NK-92 (cell line): Measurements from ENCODE around the gene ROR1.
"Not testable (repeated sequence)": the region's sequence is repeated elsewhere in the genome, so short reads cannot be mapped to it uniquely, and the experiment has no call there.

Experiments used
- DNase-seq: peaks from one replicate; lab custom pipeline; 2025; ENCODE audit not compliant: unreplicated experiment; lab: John Stamatoyannopoulos, UW

Gene ROR1

DNA sequence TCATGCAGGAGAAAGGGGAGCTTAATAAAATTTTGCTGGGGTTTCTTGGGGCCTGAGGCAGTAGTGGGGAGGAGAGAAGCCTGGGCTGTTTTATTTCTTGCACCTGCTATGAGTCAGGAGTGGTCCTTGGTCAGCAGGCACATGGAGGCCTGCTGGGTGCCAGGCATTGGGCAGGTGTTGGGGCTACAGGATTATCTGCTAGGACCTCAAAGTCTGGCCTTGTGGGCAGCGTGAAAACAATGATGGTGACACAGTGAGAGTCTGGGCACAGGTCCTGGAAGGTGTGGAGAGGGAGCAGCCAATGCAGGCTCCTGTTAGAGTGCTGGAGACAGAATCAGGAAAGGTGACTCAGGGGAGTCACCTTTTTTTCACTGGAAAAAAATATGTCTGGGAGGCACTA lies 17.2 kb downstream of the ROR1 start:
- no peak for DNase-seq

DNA sequence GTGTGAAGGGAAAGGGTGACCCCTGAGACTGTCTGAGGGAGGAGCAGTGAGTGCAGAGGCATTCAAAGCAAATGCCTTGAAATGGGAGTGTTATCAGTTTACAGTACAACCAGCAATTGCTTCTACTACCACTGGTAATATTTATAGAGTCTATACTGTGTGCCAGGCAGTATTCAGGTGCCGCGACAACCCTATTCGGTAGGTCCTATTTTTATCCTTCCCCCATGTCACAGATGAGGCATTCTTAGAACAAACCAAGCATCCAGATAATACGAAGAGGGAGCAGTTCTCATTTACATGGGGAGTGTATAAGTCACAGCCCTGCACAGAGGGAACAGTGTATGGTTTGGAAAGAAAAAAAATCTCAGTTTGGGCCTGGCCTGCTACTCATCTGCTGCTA lies 18.3 kb downstream of the ROR1 start:
- no peak for DNase-seq

DNA sequence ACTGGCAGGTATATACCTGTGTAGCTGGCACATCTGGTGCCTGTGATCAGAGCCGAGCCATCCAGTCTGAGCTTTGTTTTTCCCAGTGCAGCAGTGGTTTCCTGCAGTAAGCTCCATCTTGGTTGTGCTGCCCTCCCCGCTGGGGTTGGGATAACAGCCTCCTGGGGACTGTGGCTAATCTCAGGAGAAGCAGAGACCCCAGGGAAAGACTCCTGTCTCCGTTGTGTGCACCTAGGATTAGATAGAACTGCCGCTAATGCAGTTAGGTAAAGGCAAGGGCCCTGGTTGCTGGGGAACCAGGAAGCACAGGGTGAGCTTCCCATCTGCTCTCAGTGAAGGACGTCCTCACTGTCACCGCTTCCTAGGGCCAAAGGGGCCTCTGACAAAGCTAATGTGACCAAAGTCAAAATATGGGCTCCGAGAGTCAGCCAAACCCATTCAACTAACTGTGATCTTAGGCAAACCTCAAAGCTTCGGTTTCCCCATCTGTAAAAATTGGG lies 20.0 kb downstream of the ROR1 start:
- DNase-seq = no peak

DNA sequence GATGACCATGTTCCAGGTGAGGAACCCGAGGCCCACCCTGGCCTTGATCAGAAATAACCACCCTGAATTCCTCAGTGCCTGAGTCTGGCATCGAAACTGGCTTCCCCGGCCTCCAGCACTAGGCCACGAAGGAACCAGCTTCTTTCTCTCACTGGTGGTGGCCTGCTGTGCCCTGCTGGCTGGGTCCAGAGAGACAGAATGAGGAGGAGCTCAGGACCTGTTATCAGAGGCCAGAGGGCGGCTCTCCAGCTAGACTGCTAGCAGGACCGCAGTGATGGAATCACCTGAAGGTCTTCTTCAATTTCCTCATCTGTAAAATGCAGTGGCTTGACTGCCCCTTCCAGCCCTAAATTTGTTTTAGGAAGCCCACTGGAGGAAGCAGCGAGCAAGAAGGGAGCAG lies 20.5 kb downstream of the ROR1 start:
- no peak for DNase-seq

DNA sequence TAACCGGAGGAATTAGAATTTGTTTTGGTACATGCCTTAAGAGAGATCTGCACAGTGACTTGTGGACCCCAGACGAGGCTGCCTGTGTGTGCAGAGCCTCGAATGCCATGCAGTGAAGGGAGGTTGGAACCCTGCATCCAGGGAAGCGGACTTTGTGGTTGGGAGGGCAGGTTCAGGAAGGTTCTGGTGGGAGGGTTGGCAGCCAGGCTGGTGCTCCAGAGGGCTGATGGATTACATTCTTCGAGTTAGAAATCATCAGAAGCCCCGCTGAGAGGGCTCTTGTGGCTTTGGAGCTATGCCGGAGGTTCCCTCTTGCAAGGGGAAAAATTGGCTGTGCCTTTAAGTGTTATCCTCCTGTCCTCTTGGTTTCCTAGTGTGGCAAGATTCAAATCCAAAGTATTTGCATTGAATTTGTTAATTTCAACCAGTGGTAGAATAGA lies 21.1 kb downstream of the ROR1 start:
- DNase-seq = no peak

DNA sequence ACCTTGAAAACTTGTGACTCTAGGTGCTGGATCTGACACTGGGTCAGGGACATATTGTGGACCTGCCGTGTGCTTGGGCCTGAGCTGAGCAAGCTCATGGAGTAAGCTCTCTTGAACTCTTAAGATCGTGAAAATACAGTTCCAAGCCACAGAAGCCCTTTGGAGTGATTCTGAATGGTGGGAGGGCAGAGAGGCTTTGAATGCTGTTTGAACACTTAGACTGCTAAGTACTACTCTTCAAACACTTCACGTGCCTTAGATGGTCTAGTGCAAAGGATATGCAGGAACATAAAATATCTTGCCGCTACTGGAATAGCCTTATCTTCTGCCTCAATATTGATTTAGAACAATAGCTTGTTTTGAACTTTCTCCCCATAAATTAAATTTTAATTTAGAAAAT lies 21.6 kb downstream of the ROR1 start:
- DNase-seq = no peak

DNA sequence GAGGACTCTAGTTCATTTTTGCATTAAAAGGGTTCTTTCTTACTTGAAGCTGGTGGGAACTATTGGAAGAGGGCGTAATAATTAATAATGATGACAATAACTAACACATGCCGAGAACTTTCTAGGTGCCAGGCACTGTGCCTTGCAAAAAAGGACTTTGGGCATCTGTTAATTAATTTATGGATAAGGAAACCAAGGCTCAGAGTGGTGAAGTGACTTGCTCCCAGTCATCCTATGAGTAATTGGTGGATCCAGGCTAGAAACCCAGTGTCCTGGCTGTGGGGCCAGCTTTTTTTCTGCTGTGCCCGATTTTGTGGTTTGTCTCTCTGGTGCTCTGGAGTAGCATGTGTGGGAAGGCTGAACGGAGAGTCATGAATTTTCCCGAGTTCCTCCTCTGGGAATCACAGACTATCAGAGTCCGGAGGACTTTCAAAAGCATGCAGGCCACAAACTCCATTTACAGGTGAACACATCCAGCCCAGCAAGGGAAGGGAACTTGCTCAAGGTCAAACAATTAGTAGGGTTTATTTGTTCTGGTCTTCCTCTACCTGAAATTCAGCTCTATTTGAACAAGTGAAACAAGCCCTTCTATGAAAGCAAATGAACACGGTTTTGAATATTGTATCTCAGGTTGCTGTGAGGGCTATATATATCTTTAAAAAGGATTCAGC lies 23.4 kb downstream of the ROR1 start:
- no peak for DNase-seq

DNA sequence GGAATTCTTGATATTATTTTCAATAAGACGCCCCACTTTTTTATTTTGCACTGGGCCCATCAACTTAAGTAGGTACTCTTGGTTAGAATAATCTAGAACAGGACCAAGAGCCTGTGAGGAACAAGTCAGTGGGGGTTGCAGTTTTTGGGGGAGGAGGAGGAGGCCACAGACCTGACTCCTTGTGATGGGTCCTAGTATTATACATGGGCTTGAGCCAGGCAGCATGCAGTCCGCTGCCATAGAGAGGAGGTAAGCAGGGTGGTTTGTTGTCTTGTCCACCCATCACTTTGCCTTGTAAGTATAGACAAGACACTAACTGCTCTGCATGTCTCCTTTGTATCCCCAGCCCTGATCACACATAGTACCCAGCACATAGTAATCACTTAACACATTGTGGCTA lies 24.5 kb downstream of the ROR1 start:
- DNase-seq = no peak

DNA sequence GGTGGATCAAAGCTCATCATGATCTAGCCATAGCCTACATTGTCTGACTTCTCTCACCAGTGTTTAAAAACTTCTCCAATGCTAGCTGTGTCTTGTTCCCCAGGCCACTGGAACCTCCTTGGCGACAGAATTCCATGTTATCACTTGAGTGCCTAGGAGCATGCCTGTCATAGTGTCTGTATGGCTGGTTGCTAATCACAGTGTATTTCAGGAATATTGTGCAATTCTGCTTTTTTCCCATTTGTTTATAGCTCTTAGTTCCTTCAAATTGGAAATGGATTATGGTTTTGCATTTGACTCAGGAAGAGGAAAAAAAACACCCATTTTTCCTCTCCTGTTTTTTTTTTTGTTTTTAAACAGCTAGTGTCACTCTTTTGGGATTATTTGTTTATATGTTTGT lies 25.5 kb downstream of the ROR1 start:
- no peak for DNase-seq

DNA sequence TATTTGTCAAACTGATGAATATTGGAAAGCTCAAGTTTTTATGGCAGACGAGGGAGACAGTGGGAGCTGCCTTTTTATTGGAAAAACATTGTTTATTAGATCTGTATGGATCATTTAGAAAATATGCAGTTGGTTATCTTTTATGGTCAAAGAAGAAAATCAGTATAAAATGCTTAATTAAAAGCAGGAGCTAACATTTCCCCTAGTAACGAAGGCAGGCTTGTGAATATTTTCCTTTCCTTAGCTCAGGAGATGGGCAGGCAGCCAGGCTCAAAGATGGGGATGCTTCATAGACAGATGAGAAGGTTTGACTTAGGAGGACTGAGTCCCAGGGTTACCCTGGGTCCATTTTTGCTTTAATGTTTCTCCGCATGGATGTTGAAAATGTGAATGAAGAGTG lies 26.0 kb downstream of the ROR1 start:
- no peak for DNase-seq

DNA sequence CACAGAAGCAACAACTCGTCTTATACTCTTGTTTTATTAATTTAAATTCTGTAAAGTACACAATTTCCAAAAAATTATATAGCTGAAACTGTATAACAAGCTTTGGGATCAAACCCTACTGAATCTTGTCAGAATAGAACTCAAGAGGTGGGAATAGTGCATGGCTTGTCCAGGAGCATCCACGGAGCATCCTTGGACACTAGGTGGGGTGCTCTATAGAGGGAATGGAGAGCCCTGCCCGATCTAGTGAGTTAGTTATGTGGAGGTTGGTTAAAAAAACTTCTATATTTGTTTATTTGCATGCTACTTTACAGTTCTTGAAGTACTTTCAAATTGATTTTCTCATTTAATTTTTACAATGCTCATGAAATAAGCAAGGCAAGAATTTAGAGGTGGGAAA lies 28.3 kb downstream of the ROR1 start:
- DNase-seq = no peak

DNA sequence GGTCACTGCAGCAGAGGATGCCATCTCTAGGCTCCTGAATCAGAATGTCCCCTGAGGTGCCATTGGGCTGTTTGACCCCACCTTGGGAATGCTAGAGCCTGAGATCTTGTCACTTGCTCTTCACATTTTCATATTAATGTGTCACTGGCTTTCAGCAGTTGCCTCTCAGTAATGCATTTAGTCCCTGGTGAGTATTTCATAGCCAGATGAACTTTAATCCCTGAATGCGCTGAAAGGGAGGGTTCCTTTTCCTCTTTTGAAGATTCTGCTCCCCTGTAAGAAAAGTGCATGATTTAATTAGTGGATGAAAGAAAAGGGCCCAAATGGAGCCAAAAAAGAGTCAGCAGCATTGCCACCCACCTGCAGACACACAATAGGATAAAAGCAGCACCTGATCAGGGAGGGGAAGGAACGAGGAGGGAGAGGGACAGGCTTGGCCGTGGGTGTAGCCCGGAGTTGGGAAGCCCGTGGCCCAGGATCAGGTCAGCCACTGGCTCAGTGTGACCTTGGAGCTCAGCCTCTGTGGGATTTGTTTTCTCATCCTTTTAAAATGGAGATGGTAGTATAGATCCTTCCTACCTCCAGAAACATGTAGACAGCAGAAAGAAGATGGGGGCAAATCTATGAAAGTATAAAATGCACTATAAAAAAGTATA lies 31.1 kb downstream of the ROR1 start:
- no peak for DNase-seq

DNA sequence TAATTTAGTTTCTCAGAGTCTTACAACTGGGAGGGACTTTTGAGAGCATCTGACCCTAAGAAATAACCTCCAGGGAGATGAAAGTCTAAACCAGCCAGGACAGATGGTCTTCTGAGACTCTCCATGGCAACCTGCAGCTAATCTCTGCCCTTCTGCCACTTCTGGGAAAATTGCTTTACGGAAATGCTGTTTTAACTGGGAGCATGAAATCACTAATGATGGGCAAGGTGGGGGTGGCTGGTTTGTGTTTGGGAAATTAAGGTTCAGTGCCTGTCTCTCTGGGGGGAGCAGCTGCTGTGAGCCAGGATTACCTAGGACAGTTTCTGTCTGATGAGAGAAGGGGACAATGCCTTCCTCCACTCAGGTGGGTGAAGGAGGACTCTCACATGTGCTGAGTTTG lies 33.2 kb downstream of the ROR1 start:
- DNase-seq = no peak

DNA sequence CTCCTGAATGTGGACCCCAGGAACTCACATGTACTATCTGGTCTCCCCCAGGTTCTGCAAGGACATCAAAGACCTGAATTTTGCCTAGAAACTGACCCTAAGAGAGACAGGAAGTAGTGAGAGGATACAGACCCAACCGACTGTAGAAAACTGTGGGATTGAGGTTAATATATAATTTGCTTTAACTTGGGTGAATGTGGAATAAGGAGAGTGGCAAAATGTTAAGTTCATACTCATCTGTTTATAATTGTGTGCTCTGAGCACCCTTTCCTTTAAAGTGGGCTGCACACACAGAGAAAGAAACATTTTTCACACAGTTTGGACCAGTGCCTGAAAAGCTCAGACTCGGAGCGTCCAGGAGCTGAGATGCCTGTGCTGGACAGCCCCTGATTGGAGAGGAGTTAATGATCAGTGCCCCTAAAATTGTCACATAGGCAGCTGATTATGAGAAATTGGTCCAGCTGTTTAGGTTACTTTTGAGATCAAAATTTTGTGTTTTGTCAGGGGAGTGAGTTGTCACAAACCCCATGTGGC lies 37.2 kb downstream of the ROR1 start:
- DNase-seq = no peak

DNA sequence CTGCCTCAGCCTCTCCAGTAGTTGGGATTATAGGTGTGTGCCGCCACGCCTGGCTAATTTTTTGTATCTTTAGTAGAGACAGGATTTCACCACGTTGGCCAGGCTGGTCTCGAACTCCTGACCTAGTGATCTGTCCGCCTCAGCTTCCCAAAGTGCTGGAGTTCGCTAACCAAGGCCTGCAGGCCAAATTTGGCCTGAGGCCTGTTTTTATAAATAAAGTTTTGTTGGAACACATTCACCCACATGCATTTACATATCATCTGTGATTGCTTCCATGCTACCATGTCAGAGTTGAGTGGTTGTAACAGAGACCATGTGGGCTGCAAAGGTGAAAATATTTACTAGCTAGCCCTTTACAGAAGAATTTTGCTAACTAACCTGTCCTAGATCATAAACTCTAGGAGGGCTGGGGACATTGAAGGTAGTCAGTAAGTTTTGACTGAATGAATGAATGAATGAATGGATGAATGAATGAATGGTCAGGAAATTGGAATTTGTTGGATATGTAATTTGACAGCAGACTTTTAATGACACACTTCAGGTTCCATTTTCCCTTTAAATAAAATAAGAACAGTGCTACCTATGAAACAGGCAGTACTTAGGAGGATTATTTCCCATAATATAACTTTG lies 38.4 kb downstream of the ROR1 start:
- DNase-seq = no peak

DNA sequence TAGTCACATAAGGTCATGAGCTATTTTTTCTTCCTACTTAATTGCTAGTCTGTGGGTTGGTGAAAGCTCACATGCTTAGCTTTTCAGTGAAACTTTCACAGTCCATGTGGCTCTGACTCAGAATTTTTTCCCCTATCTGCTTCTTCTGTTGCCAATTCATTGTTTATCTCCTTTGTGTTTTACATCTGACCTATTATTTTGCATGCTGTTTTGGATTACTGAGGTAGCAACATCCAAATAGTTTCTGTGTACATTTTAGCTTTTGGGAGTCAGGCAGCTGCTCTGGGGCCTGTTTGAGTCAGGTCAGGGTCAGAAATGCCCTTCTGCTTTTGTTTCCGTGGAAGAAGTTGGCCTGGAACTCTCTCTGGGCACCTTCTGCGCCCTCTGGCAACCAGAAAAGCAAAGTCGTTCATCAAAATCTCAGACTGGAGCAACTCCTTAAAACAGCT lies 40.0 kb downstream of the ROR1 start:
- DNase-seq = no peak

DNA sequence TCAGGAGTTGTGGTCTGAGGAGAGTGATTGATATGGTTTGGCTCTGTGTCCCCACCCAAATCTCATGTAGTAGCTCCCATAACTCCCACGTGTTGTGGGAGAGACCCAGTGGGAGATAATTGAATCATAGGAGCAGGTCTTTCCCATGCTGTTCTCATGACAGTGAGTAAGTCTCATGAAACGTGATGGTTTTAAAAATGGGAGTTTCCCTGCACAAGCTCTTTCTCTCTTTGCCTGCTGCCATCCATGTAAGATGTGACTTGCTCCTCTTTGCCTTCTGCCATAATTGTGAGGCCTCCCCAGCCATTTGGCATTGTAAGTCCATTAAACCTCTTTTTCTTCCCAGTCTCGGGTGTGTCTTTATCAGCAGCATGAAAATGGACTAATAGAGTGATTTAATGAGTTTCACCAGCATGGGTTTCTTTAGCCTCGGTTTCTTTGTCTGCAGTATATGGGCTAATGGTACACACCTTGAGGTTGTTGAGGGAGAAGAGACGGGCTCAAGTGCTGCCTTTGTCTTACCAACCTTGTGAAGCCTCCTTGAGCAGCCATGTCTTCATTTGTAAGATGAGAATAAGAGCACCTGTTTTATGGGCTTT lies 42.5 kb downstream of the ROR1 start:
- not testable (repeated sequence) for DNase-seq

DNA sequence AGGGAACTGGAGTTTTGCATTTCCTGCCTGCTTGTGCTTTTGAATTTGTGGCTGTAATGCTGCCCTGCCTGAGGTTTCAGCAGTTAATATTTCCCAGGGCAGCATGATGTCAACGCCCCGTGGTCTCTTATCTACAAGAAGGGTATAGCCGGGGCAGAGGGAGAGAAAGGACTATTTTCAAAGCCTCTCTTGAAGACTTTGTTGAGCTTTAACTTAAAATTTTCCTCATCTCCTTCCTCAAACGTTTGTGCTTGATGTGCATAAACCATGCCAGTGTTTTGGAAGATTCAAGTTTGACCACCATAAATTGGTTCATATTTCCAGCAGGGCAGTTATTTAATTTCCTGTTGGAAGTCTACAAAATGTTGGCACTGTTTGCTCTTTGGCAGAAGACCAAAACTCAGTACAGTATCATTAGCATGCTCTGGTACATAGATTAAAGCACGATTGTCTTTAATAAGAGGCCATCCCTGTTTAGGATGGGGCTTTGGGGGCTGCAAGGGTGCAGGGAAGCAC lies 43.4 kb downstream of the ROR1 start:
- DNase-seq = no peak

DNA sequence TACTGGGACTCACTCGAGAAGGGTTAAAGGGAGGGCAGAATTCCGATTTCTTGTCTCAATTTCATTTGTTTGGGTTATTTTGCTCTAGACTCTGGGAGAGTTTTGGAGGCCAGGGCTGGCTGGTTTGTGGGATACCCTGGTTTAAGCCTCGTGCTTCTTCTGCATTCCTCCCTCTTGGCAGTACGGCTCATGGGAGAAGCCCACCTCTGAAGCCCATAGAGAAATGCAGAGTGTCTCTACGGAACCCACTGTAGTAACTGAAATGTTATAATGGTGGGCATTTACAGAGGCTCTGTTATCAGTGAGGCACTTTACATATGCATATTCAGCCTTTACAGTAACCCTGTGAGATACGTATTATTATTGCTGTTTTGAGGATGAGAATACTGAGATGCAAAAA lies 43.9 kb downstream of the ROR1 start:
- DNase-seq = no peak

DNA sequence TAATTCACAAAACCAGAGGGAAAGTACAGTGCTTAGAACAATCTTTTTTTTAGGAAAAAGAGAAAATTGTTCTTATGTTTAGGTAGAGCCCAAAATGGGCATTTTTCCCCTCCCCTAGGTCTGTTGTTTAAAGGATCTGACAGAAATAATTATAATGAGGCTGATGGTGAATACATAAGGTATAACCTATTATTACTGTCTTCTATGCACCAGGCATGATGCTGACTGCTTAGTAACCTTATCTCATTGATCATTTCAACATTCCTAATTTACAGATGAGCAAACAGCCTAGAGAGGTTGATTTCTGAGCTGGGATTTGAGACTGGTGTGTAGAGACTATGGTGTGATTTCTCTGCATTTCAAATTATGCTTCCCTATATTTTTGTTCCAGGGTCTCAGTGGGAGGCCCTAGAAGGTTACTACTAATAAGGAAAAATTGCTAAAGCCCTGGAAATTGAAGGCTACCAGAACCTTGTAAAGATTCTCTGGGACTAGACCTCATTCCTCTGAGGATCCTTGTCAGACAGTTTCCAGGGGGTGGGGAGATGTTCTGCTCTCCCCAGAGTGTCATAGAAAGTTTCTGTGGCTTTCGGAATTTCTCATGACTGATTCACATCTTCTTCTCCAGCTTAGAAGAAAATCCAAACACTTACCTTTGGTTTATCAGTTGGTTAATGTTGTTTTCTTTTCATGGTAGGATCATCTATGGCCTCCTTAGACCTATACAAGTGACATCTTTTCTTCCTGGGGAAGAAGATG lies 44.9 kb downstream of the ROR1 start:
- DNase-seq = no peak

DNA sequence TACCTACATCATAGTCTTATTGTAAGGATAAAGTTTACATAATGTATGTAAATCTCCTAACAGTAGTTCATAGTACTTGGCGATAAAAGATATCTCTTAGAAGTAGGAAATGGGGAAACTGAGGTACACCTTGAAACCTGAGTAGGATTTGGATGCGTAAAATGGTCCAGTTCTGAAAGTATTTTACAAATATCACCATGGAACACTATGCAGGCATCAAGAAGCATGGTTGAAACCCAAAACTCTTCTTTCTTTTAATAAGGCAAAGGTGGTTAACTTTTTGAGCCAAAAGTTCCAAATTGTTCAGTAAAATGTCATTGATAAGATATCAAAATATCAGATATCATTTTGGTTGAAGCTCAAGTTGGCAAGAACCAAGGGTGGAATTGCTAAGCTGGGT lies 46.0 kb downstream of the ROR1 start:
- no peak for DNase-seq
